Stomach (tissue), 4 donors: Measurements from ENCODE around the gene IRAK1.

Source experiments
- POLR2AphosphoS5 ChIP-seq, 3 donors: sonication (generic); formaldehyde crosslinking; IDR thresholded peaks; one replicate each; pipeline ENCODE4 v1.6.1; 2016; ENCODE audit warnings: antibody characterized with exemption in 3 of 3
- TF ChIP-seq, protein P1 (sequence below), 7 experiments: fragments of 450-650 bp in 4 of 7; fragments of 200-600 bp in 3 of 7; sonication (generic) in 3 of 7; IDR thresholded peaks; one replicate each; pipeline ENCODE4 v1.5.1; 2016 to 2019; ENCODE audit warnings: antibody characterized with exemption in 7 of 7, control low read depth in 2 of 7, mild to moderate bottlenecking in 1 of 7

DNA sequence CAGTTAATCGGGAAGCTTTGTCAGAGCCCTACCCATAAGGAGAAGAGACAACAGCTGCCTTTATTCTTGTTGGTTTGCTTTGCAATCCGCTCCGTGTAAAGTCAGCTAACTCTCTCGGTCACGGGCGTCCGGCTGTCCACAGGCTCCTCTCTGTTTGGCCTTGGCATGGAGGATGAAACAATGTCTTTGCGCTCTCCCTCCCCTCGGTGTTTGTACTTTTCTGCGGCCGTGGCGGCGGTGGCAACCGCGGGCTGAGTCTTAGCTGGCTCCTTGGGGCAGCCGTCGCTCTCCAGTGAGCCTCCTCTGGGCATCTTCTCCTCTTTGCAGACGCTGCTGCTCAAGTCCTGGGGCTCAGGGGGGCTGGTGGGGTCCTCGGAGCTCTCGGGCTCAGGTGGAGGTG lies 10.6 kb upstream of the IRAK1 start:
- TF ChIP-seq, protein P1, sequence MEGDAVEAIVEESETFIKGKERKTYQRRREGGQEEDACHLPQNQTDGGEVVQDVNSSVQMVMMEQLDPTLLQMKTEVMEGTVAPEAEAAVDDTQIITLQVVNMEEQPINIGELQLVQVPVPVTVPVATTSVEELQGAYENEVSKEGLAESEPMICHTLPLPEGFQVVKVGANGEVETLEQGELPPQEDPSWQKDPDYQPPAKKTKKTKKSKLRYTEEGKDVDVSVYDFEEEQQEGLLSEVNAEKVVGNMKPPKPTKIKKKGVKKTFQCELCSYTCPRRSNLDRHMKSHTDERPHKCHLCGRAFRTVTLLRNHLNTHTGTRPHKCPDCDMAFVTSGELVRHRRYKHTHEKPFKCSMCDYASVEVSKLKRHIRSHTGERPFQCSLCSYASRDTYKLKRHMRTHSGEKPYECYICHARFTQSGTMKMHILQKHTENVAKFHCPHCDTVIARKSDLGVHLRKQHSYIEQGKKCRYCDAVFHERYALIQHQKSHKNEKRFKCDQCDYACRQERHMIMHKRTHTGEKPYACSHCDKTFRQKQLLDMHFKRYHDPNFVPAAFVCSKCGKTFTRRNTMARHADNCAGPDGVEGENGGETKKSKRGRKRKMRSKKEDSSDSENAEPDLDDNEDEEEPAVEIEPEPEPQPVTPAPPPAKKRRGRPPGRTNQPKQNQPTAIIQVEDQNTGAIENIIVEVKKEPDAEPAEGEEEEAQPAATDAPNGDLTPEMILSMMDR (IDR thresholded peaks at IDR 0.05), result no peak
- no peak for TF ChIP-seq POLR2AphosphoS5 (IDR thresholded peaks at IDR 0.05)
